ENCODE measurements around the gene CPNE4.
"Not testable (repeated sequence)": the region's sequence is repeated elsewhere in the genome, so short reads cannot be mapped to it uniquely, and the experiment has no call there.

The CPNE4 gene

GRCh38 chr3:131518680-131519079 is 516.1 kb downstream of the CPNE4 start:
- H3K4me3 ChIP-seq = no peak overlapping the region
- no peak for TF ChIP-seq FOXP2 (optimal IDR thresholded peaks at IDR 0.05; ENCODE audit: control extremely low read depth, extremely low read length, insufficient read depth)
- TF ChIP-seq EZH2 (IDR thresholded peaks at IDR 0.05) = no peak
- no peak for TF ChIP-seq POLR2AphosphoS5 (IDR thresholded peaks at IDR 0.05; ENCODE audit: borderline replicate concordance, low read depth, low read length)
- no peak overlapping the region for H3K27ac ChIP-seq
- H3K36me3 ChIP-seq (ENCODE audit: insufficient read depth, low read length) = no peaks in the 10 kb centered on the region
- DNase-seq (ENCODE audit: low read depth, low spot score) = no peak
- no peaks in the 10 kb centered on the region for H3K9me3 ChIP-seq (ENCODE audit: low read depth, low read length)
- no peak overlapping the region for H3K9ac ChIP-seq (ENCODE audit: insufficient read length)

- Histone ChIP-seq H3K9me3 (ENCODE audit: low read depth, low read length) (no peaks in the 10 kb centered on the region), H3K9ac (ENCODE audit: insufficient read length) (no peak overlapping the region), H3K36me3 (ENCODE audit: insufficient read depth, low read length) (peaks cover 15% of the 10 kb centered on the region), H3K27ac (no peak overlapping the region), H3K4me3 (no peak overlapping the region)
- TF ChIP-seq POLR2AphosphoS5 (IDR thresholded peaks at IDR 0.05; ENCODE audit: borderline replicate concordance, low read depth, low read length) (no peak), FOXP2 (optimal IDR thresholded peaks at IDR 0.05; ENCODE audit: control extremely low read depth, extremely low read length, insufficient read depth) (no peak), EZH2 (IDR thresholded peaks at IDR 0.05) (no peak)
- DNase-seq (ENCODE audit: low read depth, low spot score) = no peak
These were observed 529.4 kb downstream of the CPNE4 start for GRCh38 chr3:131505421-131505820.

GRCh38 chr3:131503320-131503635 is 531.5 kb downstream of the CPNE4 start:
- Histone ChIP-seq H3K27ac (peak overlapping the region; percentile 79), H3K9ac (ENCODE audit: insufficient read length) (peak overlapping the region; percentile 98), H3K36me3 (ENCODE audit: insufficient read depth, low read length) (peaks cover 34% of the 10 kb centered on the region), H3K4me3 (peak overlapping the region; percentile 98), H3K9me3 (ENCODE audit: low read depth, low read length) (no peaks in the 10 kb centered on the region)
- TF ChIP-seq EZH2 (IDR thresholded peaks at IDR 0.05) (no peak), FOXP2 (optimal IDR thresholded peaks at IDR 0.05; ENCODE audit: control extremely low read depth, extremely low read length, insufficient read depth) (peak; percentile 23)
- DNase-seq (ENCODE audit: low read depth, low spot score) = peak; percentile 63

GRCh38 chr3:131502530-131503319 is 532.1 kb downstream of the CPNE4 start, which contains the start of gene MRPL3:
Gene MRPL3, minus strand, starts transcription at chr3:131502971. Its CDS starts 150 bp downstream, at chr3:131502821.
- no peak for TF ChIP-seq EZH2 (IDR thresholded peaks at IDR 0.05)
- TF ChIP-seq FOXP2 (optimal IDR thresholded peaks at IDR 0.05; ENCODE audit: control extremely low read depth, extremely low read length, insufficient read depth) = peak; percentile 92
- TF ChIP-seq POLR2AphosphoS5 (IDR thresholded peaks at IDR 0.05; ENCODE audit: borderline replicate concordance, low read depth, low read length) = peak; percentile 95
- peak; percentile 70 for DNase-seq (ENCODE audit: low read depth, low spot score)
- Histone ChIP-seq H3K9ac (ENCODE audit: insufficient read length) (peak within 1 kb of the TSS; percentile 98), H3K27ac (peak within 1 kb of the TSS; percentile 79), H3K4me3 (peak within 1 kb of the TSS; percentile 98), H3K9me3 (ENCODE audit: low read depth, low read length) (no peaks in the 10 kb centered on the region), H3K36me3 (ENCODE audit: insufficient read depth, low read length) (peaks cover 38% of the 10 kb centered on the region)

GRCh38 chr3:131501949-131502348 is 532.9 kb downstream of the CPNE4 start:
- peaks cover 46% of the 10 kb centered on the region for H3K36me3 ChIP-seq (ENCODE audit: insufficient read depth, low read length)
- DNase-seq (ENCODE audit: low read depth, low spot score) = no peak
- H3K4me3 ChIP-seq = peak overlapping the region; percentile 98
- H3K9me3 ChIP-seq (ENCODE audit: low read depth, low read length) = no peaks in the 10 kb centered on the region
- no peak overlapping the region for H3K27ac ChIP-seq
- TF ChIP-seq POLR2AphosphoS5 (IDR thresholded peaks at IDR 0.05; ENCODE audit: borderline replicate concordance, low read depth, low read length) (no peak), EZH2 (IDR thresholded peaks at IDR 0.05) (no peak), FOXP2 (optimal IDR thresholded peaks at IDR 0.05; ENCODE audit: control extremely low read depth, extremely low read length, insufficient read depth) (no peak)
- peak overlapping the region; percentile 98 for H3K9ac ChIP-seq (ENCODE audit: insufficient read length)

- H3K9ac ChIP-seq (ENCODE audit: insufficient read length) = no peak overlapping the region
- no peak for DNase-seq (ENCODE audit: low read depth, low spot score)
- H3K4me3 ChIP-seq = no peak overlapping the region
- no peaks in the 10 kb centered on the region for H3K9me3 ChIP-seq (ENCODE audit: low read depth, low read length)
- no peak overlapping the region for H3K27ac ChIP-seq
- H3K36me3 ChIP-seq (ENCODE audit: insufficient read depth, low read length) = peaks cover 93% of the 10 kb centered on the region
- no peak for TF ChIP-seq POLR2AphosphoS5 (IDR thresholded peaks at IDR 0.05; ENCODE audit: borderline replicate concordance, low read depth, low read length)
- no peak for TF ChIP-seq EZH2 (IDR thresholded peaks at IDR 0.05)
- TF ChIP-seq FOXP2 (optimal IDR thresholded peaks at IDR 0.05; ENCODE audit: control extremely low read depth, extremely low read length, insufficient read depth) = no peak
These were observed 540.1 kb downstream of the CPNE4 start for GRCh38 chr3:131494706-131495105.

GRCh38 chr3:131491775-131492174 is 543.0 kb downstream of the CPNE4 start:
- no peak overlapping the region for H3K27ac ChIP-seq
- H3K36me3 ChIP-seq (ENCODE audit: insufficient read depth, low read length) = peaks cover 94% of the 10 kb centered on the region
- H3K9ac ChIP-seq (ENCODE audit: insufficient read length) = no peak overlapping the region
- no peak for DNase-seq (ENCODE audit: low read depth, low spot score)
- no peak overlapping the region for H3K4me3 ChIP-seq
- no peaks in the 10 kb centered on the region for H3K9me3 ChIP-seq (ENCODE audit: low read depth, low read length)
- TF ChIP-seq POLR2AphosphoS5 (IDR thresholded peaks at IDR 0.05; ENCODE audit: borderline replicate concordance, low read depth, low read length) (no peak), EZH2 (IDR thresholded peaks at IDR 0.05) (no peak), FOXP2 (optimal IDR thresholded peaks at IDR 0.05; ENCODE audit: control extremely low read depth, extremely low read length, insufficient read depth) (no peak)

- TF ChIP-seq FOXP2 (optimal IDR thresholded peaks at IDR 0.05; ENCODE audit: control extremely low read depth, extremely low read length, insufficient read depth) (no peak), POLR2AphosphoS5 (IDR thresholded peaks at IDR 0.05; ENCODE audit: borderline replicate concordance, low read depth, low read length) (no peak), EZH2 (IDR thresholded peaks at IDR 0.05) (no peak)
- H3K27ac ChIP-seq = no peak overlapping the region
- DNase-seq (ENCODE audit: low read depth, low spot score) = no peak
- H3K9ac ChIP-seq (ENCODE audit: insufficient read length) = no peak overlapping the region
- no peak overlapping the region for H3K4me3 ChIP-seq
- peaks cover 87% of the 10 kb centered on the region for H3K36me3 ChIP-seq (ENCODE audit: insufficient read depth, low read length)
- H3K9me3 ChIP-seq (ENCODE audit: low read depth, low read length) = no peaks in the 10 kb centered on the region
These were observed 543.7 kb downstream of the CPNE4 start for GRCh38 chr3:131491084-131491483.

GRCh38 chr3:131486545-131486944 is 548.3 kb downstream of the CPNE4 start:
- H3K9me3 ChIP-seq (ENCODE audit: low read depth, low read length); H3K9ac ChIP-seq (ENCODE audit: insufficient read length); H3K4me3 ChIP-seq; DNase-seq (ENCODE audit: low read depth, low spot score); H3K27ac ChIP-seq: not testable (repeated sequence)
- peaks cover 85% of the 10 kb centered on the region for H3K36me3 ChIP-seq (ENCODE audit: insufficient read depth, low read length)

Data from SK-N-MC (cell line).